GM19043 (cell line): ENCODE results near the gene TUBB1.
A peak's percentile ranks its signal among the peaks of the same experiment; 100 is the strongest.
"Not testable (repeated sequence)": the region's sequence is repeated elsewhere in the genome, so short reads cannot be mapped to it uniquely, and the experiment has no call there.

Experiments
- ATAC-seq: cut with Tn5 transposase; IDR thresholded peaks from one replicate; pipeline ENCODE4 v1.9.1; 2021; ENCODE audit warnings: low read depth; ENCODE audit not compliant: unreplicated experiment

The TUBB1 gene

GRCh38 chr20:59037386-59037785 is 18.2 kb downstream of the TUBB1 start:
- ATAC-seq: no peak

- no peak for ATAC-seq
Observed at GRCh38 chr20:59039233-59039632, 20.0 kb downstream of the TUBB1 start.

GRCh38 chr20:59040667-59041066 is 21.4 kb downstream of the TUBB1 start:
- ATAC-seq: no peak

- not testable (repeated sequence) for ATAC-seq
Observed at GRCh38 chr20:59041487-59041886, 22.3 kb downstream of the TUBB1 start.

GRCh38 chr20:59042151-59042795 is 23.0 kb downstream of the TUBB1 start, which contains the start of gene PRELID3B:
PRELID3B (minus strand) TSS chr20:59042786; CDS start chr20:59042730, 56 bp downstream.
- ATAC-seq: peak; percentile 28

GRCh38 chr20:59042796-59043631 is 23.8 kb downstream of the TUBB1 start:
- ATAC-seq: peak; percentile 91

GRCh38 chr20:59043698-59044097 is 24.5 kb downstream of the TUBB1 start:
- ATAC-seq: no peak

- ATAC-seq: no peak
Observed at GRCh38 chr20:59044295-59044694, 25.1 kb downstream of the TUBB1 start.

GRCh38 chr20:59044796-59045195 is 25.6 kb downstream of the TUBB1 start:
- no peak for ATAC-seq

GRCh38 chr20:59046862-59047261 is 27.6 kb downstream of the TUBB1 start:
- ATAC-seq: no peak

- no peak for ATAC-seq
Observed at GRCh38 chr20:59047938-59048680, 28.9 kb downstream of the TUBB1 start.

- ATAC-seq: no peak
Observed at GRCh38 chr20:59048681-59049030, 29.4 kb downstream of the TUBB1 start.

GRCh38 chr20:59050437-59050836 is 31.2 kb downstream of the TUBB1 start:
- ATAC-seq: no peak

GRCh38 chr20:59051666-59052185 is 32.5 kb downstream of the TUBB1 start:
- ATAC-seq: no peak

GRCh38 chr20:59055302-59055701 is 36.1 kb downstream of the TUBB1 start:
- ATAC-seq: no peak

- ATAC-seq: no peak
Observed at GRCh38 chr20:59062081-59062480, 42.9 kb downstream of the TUBB1 start.

- ATAC-seq: no peak
Observed at GRCh38 chr20:59063358-59064213, 44.4 kb downstream of the TUBB1 start.

- ATAC-seq: no peak
Observed at GRCh38 chr20:59064214-59064722, 45.0 kb downstream of the TUBB1 start.

- no peak for ATAC-seq
Observed at GRCh38 chr20:59068534-59068933, 49.3 kb downstream of the TUBB1 start.

GRCh38 chr20:59069026-59069425 is 49.8 kb downstream of the TUBB1 start:
- ATAC-seq: no peak
